ENCODE data around the gene CDK13.
"Not testable (repeated sequence)": the region's sequence is repeated elsewhere in the genome, so short reads cannot be mapped to it uniquely, and the experiment has no call there.

CDK13 gene

GRCh38 chr7:39949971-39950472, at the start of gene CDK13:
Gene CDK13 (plus strand): TSS chr7:39950256. CDS start chr7:39950642, 386 bp downstream.
- in situ Hi-C loops (cut with HindIII; ENCODE audit: low pct_ligation_motif_present, low pct_unique_long_range_greater_than_20kb, low sequenced_read_pairs) = no loop called here
- DNase-seq = peak; percentile 92

- in situ Hi-C loops (cut with HindIII; ENCODE audit: low pct_ligation_motif_present, low pct_unique_long_range_greater_than_20kb, low sequenced_read_pairs) = no loop called here
- no peak for DNase-seq
Observed at GRCh38 chr7:39904077-39904486, 46.0 kb upstream of the CDK13 start.

- in situ Hi-C loops (cut with HindIII; ENCODE audit: low pct_ligation_motif_present, low pct_unique_long_range_greater_than_20kb, low sequenced_read_pairs) = no loop called here
- no peak for DNase-seq
Observed at GRCh38 chr7:39908141-39908540, 41.9 kb upstream of the CDK13 start.

GRCh38 chr7:39908973-39909372, 41.1 kb upstream of the CDK13 start:
- in situ Hi-C loops (cut with HindIII; ENCODE audit: low pct_ligation_motif_present, low pct_unique_long_range_greater_than_20kb, low sequenced_read_pairs) = no loop called here
- no peak for DNase-seq

- in situ Hi-C loops (cut with HindIII; ENCODE audit: low pct_ligation_motif_present, low pct_unique_long_range_greater_than_20kb, low sequenced_read_pairs) = no loop called here
- no peak for DNase-seq
Observed at GRCh38 chr7:39909526-39909925, 40.5 kb upstream of the CDK13 start.

- in situ Hi-C loops (cut with HindIII; ENCODE audit: low pct_ligation_motif_present, low pct_unique_long_range_greater_than_20kb, low sequenced_read_pairs) = no loop called here
Observed at GRCh38 chr7:39910108-39910869, 39.8 kb upstream of the CDK13 start.

GRCh38 chr7:39911167-39911566, 38.9 kb upstream of the CDK13 start:
- DNase-seq = no peak
- in situ Hi-C loops (cut with HindIII; ENCODE audit: low pct_ligation_motif_present, low pct_unique_long_range_greater_than_20kb, low sequenced_read_pairs) = no loop called here

More at GRCh38 chr7:39910108-39910869, 39.8 kb upstream of the CDK13 start:
- no peak for DNase-seq

GRCh38 chr7:39915847-39916246, 34.2 kb upstream of the CDK13 start:
- in situ Hi-C loops (cut with HindIII; ENCODE audit: low pct_ligation_motif_present, low pct_unique_long_range_greater_than_20kb, low sequenced_read_pairs); DNase-seq: not testable (repeated sequence)

GRCh38 chr7:39919646-39920045, 30.4 kb upstream of the CDK13 start:
- in situ Hi-C loops (cut with HindIII; ENCODE audit: low pct_ligation_motif_present, low pct_unique_long_range_greater_than_20kb, low sequenced_read_pairs) = no loop called here
- no peak for DNase-seq

GRCh38 chr7:39921506-39922175, 28.4 kb upstream of the CDK13 start:
- in situ Hi-C loops (cut with HindIII; ENCODE audit: low pct_ligation_motif_present, low pct_unique_long_range_greater_than_20kb, low sequenced_read_pairs) = no loop called here

GRCh38 chr7:39922580-39922979, 27.5 kb upstream of the CDK13 start:
- in situ Hi-C loops (cut with HindIII; ENCODE audit: low pct_ligation_motif_present, low pct_unique_long_range_greater_than_20kb, low sequenced_read_pairs) = no loop called here
- no peak for DNase-seq

More at GRCh38 chr7:39921506-39922175, 28.4 kb upstream of the CDK13 start:
- DNase-seq = no peak

- in situ Hi-C loops (cut with HindIII; ENCODE audit: low pct_ligation_motif_present, low pct_unique_long_range_greater_than_20kb, low sequenced_read_pairs) = no loop called here
- no peak for DNase-seq
Observed at GRCh38 chr7:39923091-39923490, 27.0 kb upstream of the CDK13 start.

- in situ Hi-C loops (cut with HindIII; ENCODE audit: low pct_ligation_motif_present, low pct_unique_long_range_greater_than_20kb, low sequenced_read_pairs) = no loop called here
- DNase-seq = no peak
Observed at GRCh38 chr7:39924122-39924521, 25.9 kb upstream of the CDK13 start.

- in situ Hi-C loops (cut with HindIII; ENCODE audit: low pct_ligation_motif_present, low pct_unique_long_range_greater_than_20kb, low sequenced_read_pairs) = no loop called here
- no peak for DNase-seq
Observed at GRCh38 chr7:39926111-39926510, 23.9 kb upstream of the CDK13 start.

GRCh38 chr7:39927018-39927417, 23.0 kb upstream of the CDK13 start:
- in situ Hi-C loops (cut with HindIII; ENCODE audit: low pct_ligation_motif_present, low pct_unique_long_range_greater_than_20kb, low sequenced_read_pairs) = no loop called here
- DNase-seq = no peak

- in situ Hi-C loops (cut with HindIII; ENCODE audit: low pct_ligation_motif_present, low pct_unique_long_range_greater_than_20kb, low sequenced_read_pairs) = no loop called here
- DNase-seq = no peak
Observed at GRCh38 chr7:39934132-39934531, 15.9 kb upstream of the CDK13 start.

- in situ Hi-C loops (cut with HindIII; ENCODE audit: low pct_ligation_motif_present, low pct_unique_long_range_greater_than_20kb, low sequenced_read_pairs) = no loop called here
- DNase-seq = no peak
Observed at GRCh38 chr7:39936761-39937160, 13.3 kb upstream of the CDK13 start.

GRCh38 chr7:39937366-39938153, 12.5 kb upstream of the CDK13 start:
- no peak for DNase-seq
- in situ Hi-C loops (cut with HindIII; ENCODE audit: low pct_ligation_motif_present, low pct_unique_long_range_greater_than_20kb, low sequenced_read_pairs) = no loop called here

- DNase-seq = no peak
- in situ Hi-C loops (cut with HindIII; ENCODE audit: low pct_ligation_motif_present, low pct_unique_long_range_greater_than_20kb, low sequenced_read_pairs) = no loop called here
Observed at GRCh38 chr7:39942883-39943282, 7.2 kb upstream of the CDK13 start.

Measured in ACHN (cell line).